IPS-NIHi7 (cell line): ENCODE measurements around the gene TMEM198.
A peak's percentile ranks its signal among the peaks of the same experiment; 100 is the strongest.

Experiments
- DNase-seq: peaks from one replicate; pipeline ENCODE4 v3.0.0; 2012; ENCODE audit warnings: mixed read lengths; ENCODE audit errors: extremely low spot score

The TMEM198 gene

DNA sequence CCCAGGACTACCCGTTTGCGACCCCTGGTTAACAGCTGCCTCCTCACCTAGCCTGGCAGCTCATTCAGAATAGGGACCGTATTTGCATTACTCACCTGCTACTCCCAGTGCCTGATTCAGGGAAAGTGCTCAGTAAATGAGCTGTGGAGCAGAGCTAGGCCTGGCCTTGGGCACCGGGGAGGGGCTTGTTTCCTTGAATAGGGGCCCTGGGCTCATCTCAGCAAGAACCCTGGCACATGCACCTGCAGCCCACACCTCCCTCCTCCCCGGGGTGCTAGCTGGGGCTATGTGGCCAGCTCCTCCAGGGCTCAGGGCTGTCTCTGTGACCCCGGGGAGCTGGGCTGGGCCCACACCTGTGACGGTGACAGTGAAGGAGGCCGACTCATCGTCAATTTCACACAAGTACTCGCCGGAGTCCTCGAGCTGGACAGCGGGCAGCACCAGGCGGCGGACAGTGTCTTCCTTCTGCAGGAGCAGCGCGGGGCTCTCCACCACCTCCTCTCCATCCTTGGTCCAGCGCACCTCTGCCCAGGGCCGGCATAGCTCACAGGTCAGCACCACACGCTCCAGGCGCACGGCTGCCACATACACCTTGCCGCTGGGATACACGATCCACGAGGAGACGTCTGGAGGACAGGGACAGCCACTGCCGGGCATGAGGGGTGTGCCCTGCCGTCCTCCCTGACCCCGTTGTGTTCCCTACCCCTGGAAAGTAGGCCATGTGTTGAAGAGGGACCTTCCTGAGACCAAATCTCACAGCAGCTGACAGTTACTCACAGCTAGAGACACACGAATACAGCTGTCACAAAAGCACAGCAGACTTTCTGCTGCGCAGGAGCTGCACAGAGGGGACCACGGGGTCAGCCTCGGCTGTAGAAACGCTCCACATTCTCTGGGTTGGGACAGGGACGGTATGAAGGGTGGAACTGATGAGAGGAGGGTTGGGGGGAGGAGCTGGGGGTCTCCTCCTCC is 18.5 kb downstream of the TMEM198 start:
- no peak for DNase-seq

DNA sequence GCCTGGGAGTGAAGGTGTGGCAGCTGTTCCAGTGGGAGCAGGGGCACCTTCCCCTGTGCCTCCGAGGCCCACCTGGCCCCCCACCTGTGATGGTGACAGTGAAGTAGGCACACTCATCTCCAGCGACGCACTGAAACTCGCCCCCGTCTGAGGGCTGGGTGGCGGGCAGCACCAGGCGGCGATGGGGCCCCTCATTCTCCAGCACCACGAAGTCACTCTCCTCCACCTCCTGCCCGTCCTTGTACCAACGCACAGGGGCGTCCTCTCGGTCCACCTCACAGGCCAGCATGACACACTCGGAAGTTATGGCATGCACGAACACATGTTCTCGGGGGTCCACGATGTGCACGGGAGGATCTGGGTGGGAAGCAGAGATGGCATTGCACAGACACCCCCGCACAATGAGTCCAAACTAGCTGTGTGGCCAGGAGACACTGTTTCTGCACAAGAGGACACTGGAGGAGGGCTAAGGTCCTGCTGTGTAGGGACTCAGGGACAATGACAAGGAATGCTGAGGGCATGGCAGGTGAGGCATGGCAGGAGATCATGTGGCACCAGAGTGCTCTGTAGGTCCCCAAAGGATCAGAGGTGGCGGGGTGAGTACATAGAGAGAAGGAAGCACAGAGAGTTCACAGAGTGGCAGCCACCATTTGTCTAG is 19.6 kb downstream of the TMEM198 start:
- DNase-seq, result no peak

DNA sequence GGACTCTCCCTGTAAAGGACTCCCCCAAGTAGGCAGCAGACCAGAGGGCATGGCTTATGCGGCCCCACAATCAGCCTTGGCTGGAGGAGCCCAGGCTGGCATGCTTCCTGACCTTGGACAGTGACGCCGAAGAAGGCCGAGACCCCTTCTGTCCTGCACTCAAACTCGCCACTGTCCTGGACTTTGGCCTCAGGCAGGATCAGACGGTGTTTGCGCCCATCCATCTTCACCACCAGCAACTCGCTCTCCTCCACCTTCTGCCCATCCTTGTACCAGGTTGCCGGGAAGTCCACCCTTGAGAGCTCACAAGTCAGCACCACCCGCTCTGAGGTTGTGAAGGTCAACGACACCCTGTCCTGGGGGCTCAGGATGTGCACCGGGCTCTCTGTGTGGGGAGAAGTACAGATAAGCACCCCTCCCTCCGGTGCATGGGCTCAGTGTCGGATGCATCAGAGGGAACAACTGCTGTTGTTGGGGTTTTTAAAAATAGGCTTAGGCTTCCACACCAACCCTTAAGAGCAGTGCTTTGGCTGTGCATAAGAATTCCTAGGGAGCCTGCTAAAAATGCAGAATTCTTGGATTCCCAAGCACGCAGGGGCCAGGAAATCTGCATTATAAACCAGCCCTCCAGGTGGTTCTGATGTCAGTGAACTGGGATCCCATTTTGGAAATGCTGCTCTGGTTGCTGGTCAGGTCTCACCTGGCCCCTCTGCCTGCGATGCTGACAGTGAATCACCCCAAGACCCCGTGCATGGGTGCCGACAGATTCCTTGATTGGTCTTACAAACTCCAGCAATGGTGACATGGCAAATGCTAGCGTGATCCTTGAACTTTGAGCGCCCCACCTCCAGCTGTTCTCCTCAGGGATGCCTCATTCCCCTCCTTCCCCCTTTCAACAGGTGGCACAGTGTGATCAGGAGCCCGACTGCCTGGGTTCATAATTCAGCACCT is 21.6 kb downstream of the TMEM198 start:
- DNase-seq, result peak; percentile 69

GRCh38 chr2:219566640-219567039 is 22.8 kb downstream of the TMEM198 start:
- no peak for DNase-seq

DNA sequence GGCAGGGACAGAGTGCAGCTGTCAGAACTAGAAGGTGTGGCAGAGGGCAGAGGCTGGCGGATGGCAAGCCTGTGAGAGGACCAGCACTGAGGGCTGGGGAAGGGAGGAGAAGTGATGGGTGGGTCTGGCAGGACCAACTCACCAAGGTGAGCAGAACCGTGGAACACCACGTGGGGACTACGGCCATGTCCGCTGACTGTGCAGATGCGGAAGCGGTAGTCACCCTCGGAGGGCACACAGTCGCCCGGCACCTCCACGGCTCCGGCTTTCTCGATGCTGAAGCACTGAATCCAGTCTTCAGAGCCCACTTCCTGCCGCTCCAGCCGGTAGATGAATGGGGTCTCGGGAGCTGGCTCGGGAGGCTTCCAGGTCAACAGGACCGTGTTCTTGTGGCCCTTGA is 23.3 kb downstream of the TMEM198 start:
- no peak for DNase-seq

- no peak for DNase-seq
These were observed 24.0 kb downstream of the TMEM198 start for GRCh38 chr2:219567791-219568361.

GRCh38 chr2:219569041-219569440 is 25.2 kb downstream of the TMEM198 start:
- no peak for DNase-seq

DNA sequence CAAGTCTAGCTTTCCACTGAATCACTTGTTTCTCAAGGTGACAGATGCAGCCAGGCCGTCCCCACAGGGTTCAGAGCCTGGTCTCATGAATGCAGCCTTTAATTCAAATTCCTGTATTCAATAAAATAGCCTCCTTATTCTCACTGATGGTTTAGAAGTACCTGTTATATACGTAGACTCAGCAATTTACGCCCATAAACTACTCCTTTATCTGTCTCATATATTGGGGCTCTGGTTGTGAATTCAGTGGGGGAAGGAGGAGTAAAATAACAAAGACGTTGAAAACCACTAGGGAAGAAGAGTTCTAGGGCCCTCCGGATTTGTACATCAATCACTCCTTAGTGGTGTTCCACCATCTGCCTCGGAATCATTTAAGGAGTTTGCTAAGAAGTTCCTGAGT is 25.8 kb downstream of the TMEM198 start:
- DNase-seq, result no peak

DNA sequence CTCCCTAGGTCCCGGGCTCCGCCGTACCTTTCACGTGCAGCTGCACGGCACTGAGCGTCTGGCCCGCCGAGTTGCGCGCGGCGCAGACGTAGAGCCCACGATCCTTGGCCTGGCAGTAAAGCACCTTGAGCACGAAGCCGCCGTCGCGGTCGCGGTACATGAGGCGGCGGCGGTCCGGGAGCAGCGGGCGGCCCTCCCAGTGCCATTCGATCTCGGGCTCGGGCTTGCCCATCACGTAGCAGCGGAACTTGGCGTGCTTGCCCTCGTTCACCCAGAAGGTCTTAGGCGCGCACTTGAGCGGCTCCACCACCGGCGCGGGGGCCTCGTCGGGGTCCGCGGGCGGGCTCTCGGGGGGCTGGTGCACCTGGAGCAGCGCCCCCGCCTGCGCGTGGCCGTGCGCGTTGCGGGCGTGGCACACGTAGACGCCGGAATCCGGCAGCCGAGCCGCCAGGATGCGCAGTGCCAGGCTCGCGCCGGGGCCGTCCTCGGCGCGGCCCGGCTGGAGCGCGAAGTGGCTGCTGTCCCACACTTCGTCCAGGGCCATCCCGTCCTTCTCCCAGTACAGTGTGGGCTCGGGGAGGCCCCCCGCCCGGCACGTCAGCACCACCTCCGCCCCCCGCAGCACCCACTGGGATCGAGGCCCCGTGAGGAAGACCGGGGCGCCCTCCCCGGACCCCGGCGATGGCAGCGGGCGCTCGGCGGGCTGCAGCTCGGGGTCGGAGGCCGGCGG is 26.5 kb downstream of the TMEM198 start:
- no peak for DNase-seq

GRCh38 chr2:219570924-219571310 is 27.1 kb downstream of the TMEM198 start:
- no peak for DNase-seq

DNA sequence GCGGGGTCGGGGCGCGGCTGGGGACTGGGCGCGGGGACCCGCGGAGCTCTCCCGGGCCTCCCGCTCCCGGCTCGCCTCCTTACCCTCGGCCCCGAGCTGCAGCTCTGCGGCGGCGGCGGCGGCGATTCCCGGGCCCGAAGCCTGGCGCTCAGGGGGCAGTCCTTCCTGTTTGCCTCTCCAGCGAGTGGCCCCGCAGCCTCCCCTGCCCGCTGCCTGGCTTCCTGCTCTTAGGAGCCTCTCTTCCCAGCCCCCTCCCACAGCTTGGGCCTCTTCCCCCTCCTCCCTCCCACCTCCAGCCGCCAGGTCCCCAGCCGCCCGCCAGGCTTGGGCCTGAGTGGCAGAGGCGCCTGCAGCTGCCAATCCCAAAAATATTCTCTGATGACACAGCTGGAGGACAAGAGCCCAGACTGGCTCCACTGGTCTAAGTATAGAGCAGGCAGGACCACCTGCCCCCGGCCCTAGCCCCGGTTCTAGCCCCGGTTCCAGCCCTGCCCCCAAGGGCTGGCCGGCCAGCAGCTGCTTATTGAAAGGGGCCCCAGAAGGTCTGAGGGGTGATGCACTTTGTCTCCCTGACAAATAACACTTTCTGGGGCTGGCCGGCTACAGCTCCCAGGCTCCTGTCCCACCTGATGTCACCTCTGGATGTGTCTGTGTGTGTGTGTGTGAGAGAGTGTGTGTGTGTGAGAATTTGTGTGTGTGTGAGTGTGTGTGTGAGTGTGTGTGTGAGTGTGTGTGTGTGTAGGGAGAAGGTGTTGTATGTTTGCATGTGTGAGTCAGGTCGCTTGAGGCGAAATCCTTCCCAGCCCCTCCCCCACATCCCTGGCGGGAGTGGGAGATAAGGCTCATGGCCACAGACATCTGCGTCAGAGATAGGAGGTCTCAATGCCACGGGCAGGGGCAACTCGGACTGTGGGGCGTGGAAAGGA is 27.7 kb downstream of the TMEM198 start, which contains the start of gene OBSL1:
OBSL1 (minus strand) TSS at position 229 of the 926 bp plus-strand sequence. CDS start 307 bp downstream, outside the sequence.
- peak; percentile 92 for DNase-seq

GRCh38 chr2:219572237-219573001 is 28.6 kb downstream of the TMEM198 start, which contains the start of gene INHA:
Gene INHA (plus strand): TSS chr2:219572310. CDS start chr2:219572375, 65 bp downstream.
- DNase-seq, result no peak

GRCh38 chr2:219573166-219573565 is 29.3 kb downstream of the TMEM198 start:
- no peak for DNase-seq

DNA sequence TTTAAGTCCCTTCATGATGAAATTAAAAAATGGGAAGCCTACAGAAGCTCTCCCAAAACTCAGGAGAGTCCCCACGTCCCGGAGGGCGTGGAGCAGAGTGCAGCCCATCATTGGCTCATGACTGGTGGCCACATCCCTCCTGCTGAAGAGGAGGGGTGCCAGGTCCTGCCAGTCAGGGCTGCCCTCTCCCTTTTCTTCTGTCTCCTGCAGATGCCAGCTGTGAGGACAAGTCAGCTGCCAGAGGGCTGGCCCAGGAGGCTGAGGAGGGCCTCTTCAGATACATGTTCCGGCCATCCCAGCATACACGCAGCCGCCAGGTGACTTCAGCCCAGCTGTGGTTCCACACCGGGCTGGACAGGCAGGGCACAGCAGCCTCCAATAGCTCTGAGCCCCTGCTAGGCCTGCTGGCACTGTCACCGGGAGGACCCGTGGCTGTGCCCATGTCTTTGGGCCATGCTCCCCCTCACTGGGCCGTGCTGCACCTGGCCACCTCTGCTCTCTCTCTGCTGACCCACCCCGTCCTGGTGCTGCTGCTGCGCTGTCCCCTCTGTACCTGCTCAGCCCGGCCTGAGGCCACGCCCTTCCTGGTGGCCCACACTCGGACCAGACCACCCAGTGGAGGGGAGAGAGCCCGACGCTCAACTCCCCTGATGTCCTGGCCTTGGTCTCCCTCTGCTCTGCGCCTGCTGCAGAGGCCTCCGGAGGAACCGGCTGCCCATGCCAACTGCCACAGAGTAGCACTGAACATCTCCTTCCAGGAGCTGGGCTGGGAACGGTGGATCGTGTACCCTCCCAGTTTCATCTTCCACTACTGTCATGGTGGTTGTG is 30.9 kb downstream of the TMEM198 start:
- no peak for DNase-seq

DNA sequence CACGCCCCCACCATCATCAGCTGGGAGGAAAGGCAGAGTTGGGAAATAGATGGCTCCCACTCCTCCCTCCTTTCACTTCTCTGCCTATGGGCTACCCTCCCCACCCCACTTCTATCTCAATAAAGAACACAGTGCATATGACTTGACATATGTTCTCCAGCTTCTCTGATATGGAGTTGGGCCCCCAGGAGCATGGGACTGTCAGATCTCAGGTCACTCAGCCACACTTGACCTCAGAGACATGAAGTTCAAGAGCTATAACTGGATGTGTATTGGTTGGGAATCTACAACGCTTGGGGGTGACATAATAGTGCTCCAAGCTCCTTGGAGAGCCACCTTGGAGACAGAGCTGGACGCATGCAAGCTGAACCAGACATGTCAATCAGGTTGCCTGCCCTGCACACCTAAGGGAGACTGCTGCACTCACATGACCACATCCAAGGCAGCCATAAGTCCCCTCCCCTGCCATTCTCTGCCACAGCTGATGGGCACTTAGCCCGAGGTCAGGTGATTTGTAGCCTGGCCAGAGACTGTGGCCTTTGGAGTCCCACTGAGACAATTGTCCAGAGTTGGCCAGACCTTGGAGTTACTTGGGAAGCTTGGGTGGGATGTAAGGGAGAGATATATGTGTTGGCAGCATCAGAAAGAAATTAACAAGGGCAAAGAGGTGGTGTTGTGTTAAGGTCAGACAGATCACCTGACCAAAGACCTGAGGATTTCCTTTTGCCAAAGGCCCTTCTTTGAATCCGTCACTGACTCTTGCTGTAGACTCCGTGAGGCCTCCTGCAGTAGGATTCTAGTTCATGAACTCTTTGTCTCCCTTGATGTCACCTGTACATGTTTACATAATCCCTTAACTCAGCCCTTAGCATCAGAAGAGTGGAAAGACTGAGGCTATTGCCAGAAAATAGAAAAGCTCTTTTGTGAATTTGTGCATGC is 32.0 kb downstream of the TMEM198 start:
- DNase-seq, result no peak

- peak; percentile 63 for DNase-seq
These were observed 32.9 kb downstream of the TMEM198 start for GRCh38 chr2:219576505-219577388.
